Activated B cell treated with CpG ODN at 0.5 μM for 24 hours (primary cell): ENCODE data around the gene PLA2G3. TPM values are rescaled to one million over a fixed set of nuclear protein-coding genes. Genes with fewer than 3 reads are reported as not detected.

Source experiments
- ATAC-seq: fragments of 200-7000 bp; cut with Tn5 transposase; one replicate; pipeline ENCODE4 v1.10.0; 2021; ENCODE audit warnings: low read depth, mild to moderate bottlenecking, moderate library complexity
- CTCF ChIA-PET: fragments of 350-600 bp; sonication (Branson Sonifier 250); formaldehyde crosslinking; loops from one replicate; lab custom pipeline; 2021; ENCODE audit warnings: antibody characterized with exemption; lab: Charles Lee
- POLR2A ChIA-PET: fragments of 350-600 bp; sonication (Branson Sonifier 250); formaldehyde crosslinking; loops from one replicate; lab custom pipeline; 2021; ENCODE audit warnings: antibody characterized with exemption; lab: Charles Lee
- DNase-seq: peaks from one replicate; pipeline ENCODE4 v3.0.0; 2022
- H3K27ac Mint-ChIP-seq: one replicate; pipeline ENCODE4 v1.8.0; 2020; ENCODE audit warnings: mixed read lengths
- H3K27me3 Mint-ChIP-seq: one replicate; pipeline ENCODE4 v1.8.0; 2021; ENCODE audit warnings: mixed read lengths
- H3K36me3 Mint-ChIP-seq: one replicate; pipeline ENCODE4 v1.8.0; 2021; ENCODE audit warnings: low read depth, mixed read lengths
- H3K4me1 Mint-ChIP-seq: one replicate; pipeline ENCODE4 v1.8.0; 2021; ENCODE audit warnings: mixed read lengths
- H3K4me3 Mint-ChIP-seq: one replicate; pipeline ENCODE4 v1.8.0; 2020; ENCODE audit warnings: mild to moderate bottlenecking, mixed read lengths
- H3K9me3 Mint-ChIP-seq: one replicate; pipeline ENCODE4 v1.8.0; 2020; ENCODE audit warnings: mixed read lengths
- intact Hi-C: fragments of 100-400 bp; cut with micrococcal nuclease; formaldehyde crosslinking; loops from one replicate; pipeline ENCODE4 v1.15.1; 2024
- total RNA-seq: library from RNA; stranded (reverse); gene quantifications from 2 replicates; pipeline ENCODE4 v1.2.3, GENCODE V29; 2022
- TF ChIP-seq, protein P1 (sequence below): fragments of 200-600 bp; IDR thresholded peaks from one replicate; pipeline ENCODE4 v1.8.0; 2022; ENCODE audit warnings: antibody characterized with exemption, mild to moderate bottlenecking

Gene PLA2G3
- total RNA-seq, 1 donor from 2014 or later = not detected

DNA sequence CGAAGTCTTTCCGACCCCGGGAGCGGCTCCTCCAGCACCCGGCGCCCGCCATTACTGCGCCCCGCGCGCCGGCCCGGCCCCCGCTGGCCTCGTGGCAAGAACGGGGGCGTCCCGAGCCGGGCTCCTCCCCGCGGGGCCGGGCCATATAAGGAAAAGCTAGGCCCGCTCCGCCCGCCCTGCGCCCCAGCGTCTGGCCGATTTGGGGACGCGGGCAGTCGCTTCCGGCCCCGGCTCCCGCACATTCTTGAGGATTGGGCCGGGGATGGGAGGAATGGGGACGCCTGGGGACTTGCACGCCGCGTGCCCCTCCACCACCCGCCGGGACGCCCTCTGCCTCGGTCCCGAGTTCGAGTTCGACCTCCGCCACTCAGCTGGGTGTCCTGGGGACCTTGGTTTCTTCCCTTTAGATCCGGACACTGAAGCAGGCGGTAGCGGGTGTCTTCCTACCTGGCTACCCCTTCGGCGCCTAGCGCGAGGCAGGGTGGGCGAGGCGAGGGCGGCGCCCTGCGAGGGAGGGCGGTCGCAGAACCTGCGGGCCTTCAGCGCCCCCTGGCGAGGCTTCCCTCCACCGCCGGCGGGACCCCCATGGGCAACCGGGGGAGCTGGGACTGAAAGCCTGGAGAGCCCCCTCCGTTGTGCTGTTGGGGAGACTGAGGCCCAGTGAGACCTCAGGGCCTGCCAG lies 55.4 kb downstream of the PLA2G3 start:
- intact Hi-C loops = loop anchor here (1.0 to 10.0 kb wide), 12 partner anchors 22 to 818 kb away; partner anchors contain the start of genes DUSP18, LIMK2, MTFP1 and OSM
- ChIA-PET POLR2A (interaction anchor here (0.8 to 4.3 kb wide), 13 partner anchors 18 to 661 kb away, joined by 3 to 41 read pairs (median 4); partner anchors contain the start of genes MORC2, PATZ1, RNF185 and SELENOM), CTCF (interaction anchor here (0.6 to 2.9 kb wide), 9 partner anchors 11 to 452 kb away, joined by 3 to 15 read pairs (median 7); partner anchors contain the start of genes SELENOM and TUG1)
- Mint-ChIP-seq H3K9me3 (no peaks in the 10 kb centered on the region), H3K36me3 (no peaks in the 10 kb centered on the region), H3K4me1 (peaks cover 51% of the 10 kb centered on the region), H3K27ac (peak overlapping the region; percentile 80), H3K4me3 (peak overlapping the region; percentile 86), H3K27me3 (no peaks in the 10 kb centered on the region)
- DNase-seq (peak; percentile 83), ATAC-seq (peak; percentile 78)
- TF ChIP-seq, protein P1, sequence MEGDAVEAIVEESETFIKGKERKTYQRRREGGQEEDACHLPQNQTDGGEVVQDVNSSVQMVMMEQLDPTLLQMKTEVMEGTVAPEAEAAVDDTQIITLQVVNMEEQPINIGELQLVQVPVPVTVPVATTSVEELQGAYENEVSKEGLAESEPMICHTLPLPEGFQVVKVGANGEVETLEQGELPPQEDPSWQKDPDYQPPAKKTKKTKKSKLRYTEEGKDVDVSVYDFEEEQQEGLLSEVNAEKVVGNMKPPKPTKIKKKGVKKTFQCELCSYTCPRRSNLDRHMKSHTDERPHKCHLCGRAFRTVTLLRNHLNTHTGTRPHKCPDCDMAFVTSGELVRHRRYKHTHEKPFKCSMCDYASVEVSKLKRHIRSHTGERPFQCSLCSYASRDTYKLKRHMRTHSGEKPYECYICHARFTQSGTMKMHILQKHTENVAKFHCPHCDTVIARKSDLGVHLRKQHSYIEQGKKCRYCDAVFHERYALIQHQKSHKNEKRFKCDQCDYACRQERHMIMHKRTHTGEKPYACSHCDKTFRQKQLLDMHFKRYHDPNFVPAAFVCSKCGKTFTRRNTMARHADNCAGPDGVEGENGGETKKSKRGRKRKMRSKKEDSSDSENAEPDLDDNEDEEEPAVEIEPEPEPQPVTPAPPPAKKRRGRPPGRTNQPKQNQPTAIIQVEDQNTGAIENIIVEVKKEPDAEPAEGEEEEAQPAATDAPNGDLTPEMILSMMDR = peak; percentile 49

Other genes with a start within 250 kb of the PLA2G3 start
- gene MORC2, start 171.7 kb downstream of the PLA2G3 start, total RNA-seq = 22.6 and 23.8 TPM in 2 replicates
- 70.4 and 83.0 TPM in 2 replicates for gene TUG1, start 171.2 kb downstream of the PLA2G3 start, total RNA-seq
- 2.8 and 3.1 TPM in 2 replicates for gene SMTN, start 59.2 kb downstream of the PLA2G3 start, total RNA-seq
- gene SELENOM, start 32.9 kb downstream of the PLA2G3 start, total RNA-seq = 9.0 and 9.5 TPM in 2 replicates
- 0.12 and 0.16 TPM in 2 replicates for gene INPP5J, start 17.5 kb downstream of the PLA2G3 start, total RNA-seq
- 19.0 and 20.7 TPM in 2 replicates for gene RNF185, start 19.7 kb upstream of the PLA2G3 start, total RNA-seq
- gene LIMK2, start 71.8 kb upstream of the PLA2G3 start, total RNA-seq = 15.3 and 17.7 TPM in 2 replicates
- 20.3 and 21.0 TPM in 2 replicates for gene PIK3IP1, start 152.0 kb upstream of the PLA2G3 start, total RNA-seq
- gene PATZ1, start 205.8 kb upstream of the PLA2G3 start, total RNA-seq = 35.4 and 37.4 TPM in 2 replicates